SK-N-SH treated with all-trans-retinoic acid at 6 μM for 48 hours (cell line): ENCODE results near the gene SYCN.
A peak's percentile ranks its signal among the peaks of the same experiment; 100 is the strongest.

Experiments used
- ATAC-seq: fragments of 200-7000 bp; cut with Tn5 transposase; 3 replicates; pipeline ENCODE4 v1.9.1; 2020; ENCODE audit warnings: mild to moderate bottlenecking, moderate library complexity
- ARNTL ChIP-seq: fragments of 450-650 bp; formaldehyde crosslinking; IDR thresholded peaks from 2 replicates; pipeline ENCODE4 v1.5.0; 2020; ENCODE audit warnings: low read depth, mild to moderate bottlenecking, moderate library complexity, borderline replicate concordance
- BACH2 ChIP-seq: fragments of 250-450 bp; sonication (Bioruptor Pico); IDR thresholded peaks from 2 replicates; pipeline ENCODE4 v1.9.0; 2021; ENCODE audit warnings: mild to moderate bottlenecking, borderline replicate concordance
- CREB5 ChIP-seq: fragments of 250-450 bp; sonication (Bioruptor Pico); IDR thresholded peaks from 2 replicates; pipeline ENCODE4 v1.5.1; 2020; ENCODE audit warnings: low read depth, mild to moderate bottlenecking, moderate library complexity
- CSDC2 ChIP-seq: fragments of 250-450 bp; sonication (Bioruptor Pico); IDR thresholded peaks from 2 replicates; pipeline ENCODE4 v1.5.0; 2020; ENCODE audit warnings: mild to moderate bottlenecking, moderate library complexity
- CSRNP3 ChIP-seq: fragments of 250-450 bp; sonication (Bioruptor Pico); IDR thresholded peaks from 2 replicates; pipeline ENCODE4 v1.5.1; 2021; ENCODE audit warnings: mild to moderate bottlenecking, moderate library complexity
- ESRRG ChIP-seq: fragments of 250-450 bp; sonication (Bioruptor Pico); IDR thresholded peaks from 2 replicates; pipeline ENCODE4 v1.6.1; 2021; ENCODE audit warnings: mild to moderate bottlenecking
- GLIS3 ChIP-seq: fragments of 250-450 bp; sonication (Bioruptor Pico); IDR thresholded peaks from 2 replicates; pipeline ENCODE4 v1.5.0; 2020; ENCODE audit warnings: mild to moderate bottlenecking, moderate library complexity
- ISL1 ChIP-seq: fragments of 250-450 bp; sonication (Bioruptor Pico); IDR thresholded peaks from 2 replicates; pipeline ENCODE4 v2.1.2; 2022; ENCODE audit warnings: mild to moderate bottlenecking, moderate library complexity
- OSR1 ChIP-seq: fragments of 250-450 bp; sonication (Bioruptor Pico); IDR thresholded peaks from 2 replicates; pipeline ENCODE4 v1.8.0; 2022; ENCODE audit warnings: moderate library complexity, mild to moderate bottlenecking, inconsistent platforms
- POU6F1 ChIP-seq: fragments of 250-450 bp; sonication (Bioruptor Pico); IDR thresholded peaks from 2 replicates; pipeline ENCODE4 v1.8.0; 2021; ENCODE audit warnings: low read depth, mild to moderate bottlenecking, moderate library complexity, borderline replicate concordance
- PPARA ChIP-seq: fragments of 250-450 bp; sonication (Bioruptor Pico); IDR thresholded peaks from 2 replicates; pipeline ENCODE4 v1.5.0; 2020; ENCODE audit warnings: mild to moderate bottlenecking, borderline replicate concordance
- SNAI2 ChIP-seq: fragments of 250-450 bp; sonication (Bioruptor Pico); IDR thresholded peaks from 2 replicates; pipeline ENCODE4 v1.5.0; 2020; ENCODE audit warnings: mild to moderate bottlenecking, moderate library complexity
- TCF4 ChIP-seq: fragments of 250-450 bp; sonication (Bioruptor Pico); IDR thresholded peaks from 2 replicates; pipeline ENCODE4 v1.8.0; 2021; ENCODE audit warnings: mild to moderate bottlenecking, moderate library complexity, borderline replicate concordance
- TOX ChIP-seq: fragments of 250-450 bp; sonication (Bioruptor Pico); IDR thresholded peaks from 2 replicates; pipeline ENCODE4 v1.8.0; 2021; ENCODE audit warnings: mild to moderate bottlenecking, moderate library complexity, borderline replicate concordance
- ZC3H10 ChIP-seq: fragments of 250-450 bp; sonication (Bioruptor Pico); IDR thresholded peaks from 2 replicates; pipeline ENCODE4 v1.5.1; 2021; ENCODE audit warnings: mild to moderate bottlenecking, moderate library complexity
- ZFP3 ChIP-seq: fragments of 250-450 bp; sonication (Bioruptor Pico); IDR thresholded peaks from 2 replicates; pipeline ENCODE4 v1.5.0; 2020; ENCODE audit warnings: mild to moderate bottlenecking, moderate library complexity
- ZFP30 ChIP-seq: fragments of 450-650 bp; formaldehyde crosslinking; IDR thresholded peaks from 2 replicates; pipeline ENCODE4 v1.5.0; 2022; ENCODE audit warnings: mild to moderate bottlenecking, moderate library complexity
- ZNF565 ChIP-seq: fragments of 450-650 bp; formaldehyde crosslinking; conservative IDR thresholded peaks from 2 replicates; pipeline ENCODE4 v1.5.0; 2020; ENCODE audit warnings: low read depth, mild to moderate bottlenecking, moderate library complexity
- ZNF70 ChIP-seq: fragments of 450-650 bp; formaldehyde crosslinking; IDR thresholded peaks from 2 replicates; pipeline ENCODE4 v1.5.0; 2020; ENCODE audit warnings: mild to moderate bottlenecking, moderate library complexity
- TF ChIP-seq, protein P1 (sequence below): fragments of 250-450 bp; sonication (Bioruptor Pico); IDR thresholded peaks from 2 replicates; pipeline ENCODE4 v1.5.0; 2020; ENCODE audit warnings: mild to moderate bottlenecking, moderate library complexity
- TF ChIP-seq, protein P2 (sequence below): fragments of 250-450 bp; sonication (Bioruptor Pico); IDR thresholded peaks from 2 replicates; pipeline ENCODE4 v1.8.0; 2020; ENCODE audit warnings: mild to moderate bottlenecking, moderate library complexity, borderline replicate concordance

The SYCN gene

DNA sequence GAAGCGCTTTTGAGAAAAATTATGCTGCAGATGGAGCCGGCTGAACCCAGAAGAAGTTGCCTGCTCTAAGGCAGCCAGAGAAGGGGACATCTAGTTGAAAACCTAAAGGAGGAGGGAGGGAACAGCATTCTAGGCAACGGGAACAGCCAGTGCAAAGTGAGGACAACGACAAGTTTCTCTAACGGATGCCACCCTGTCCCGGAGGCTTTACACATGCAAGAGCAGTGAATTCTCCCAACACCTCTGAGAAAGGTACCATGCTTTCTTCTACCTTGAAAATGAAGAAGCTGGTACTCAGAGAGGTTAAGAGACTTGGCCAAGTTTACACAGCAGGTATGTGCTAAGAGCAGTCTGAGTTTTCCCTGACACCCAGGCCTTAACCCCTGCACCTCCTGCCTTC, 34.9 kb upstream of the SYCN start:
- no peak for ATAC-seq
- TF ChIP-seq ZFP3 (CRISPR knock-in tag), result no peak
- no peak for TF ChIP-seq ISL1 (CRISPR knock-in tag)
- no peak for TF ChIP-seq ZNF565 (CRISPR knock-in tag)
- TF ChIP-seq CSRNP3 (CRISPR knock-in tag), result no peak
- no peak for TF ChIP-seq SNAI2 (CRISPR knock-in tag)
- TF ChIP-seq TOX (CRISPR knock-in tag), result no peak
- TF ChIP-seq PPARA (CRISPR knock-in tag), result no peak
- no peak for TF ChIP-seq OSR1 (CRISPR knock-in tag)
- no peak for TF ChIP-seq GLIS3 (CRISPR knock-in tag)
- TF ChIP-seq BACH2 (CRISPR knock-in tag), result no peak
- no peak for TF ChIP-seq CSDC2 (CRISPR knock-in tag)
- no peak for TF ChIP-seq CREB5 (CRISPR knock-in tag)
- TF ChIP-seq TCF4, result no peak
- TF ChIP-seq ZC3H10 (CRISPR knock-in tag), result no peak
- no peak for TF ChIP-seq ZNF70
- TF ChIP-seq, all 23 proteins: peak for 0

DNA sequence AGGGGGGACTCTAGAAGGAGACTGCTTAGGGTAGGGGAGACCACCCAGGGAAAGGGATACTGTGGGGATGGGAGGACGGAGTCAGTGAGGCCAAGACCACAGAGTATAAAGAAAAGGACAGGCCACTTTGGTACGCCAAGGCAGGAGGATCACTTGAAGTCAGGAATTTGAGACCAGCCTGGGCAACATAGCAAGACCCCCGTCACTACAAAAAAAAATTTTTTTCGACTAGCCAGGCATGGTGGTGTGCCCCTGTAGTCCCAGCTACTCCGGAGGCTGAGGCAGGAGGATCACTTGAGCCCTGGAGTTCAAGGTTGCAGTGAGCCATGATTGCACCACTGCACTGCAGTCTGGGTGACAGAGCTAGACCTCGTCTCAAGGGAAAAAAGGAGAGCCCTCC, 34.1 kb upstream of the SYCN start:
- no peak for ATAC-seq
- TF ChIP-seq ESRRG (CRISPR knock-in tag), result no peak
- TF ChIP-seq BACH2 (CRISPR knock-in tag), result no peak
- TF ChIP-seq, protein P1, sequence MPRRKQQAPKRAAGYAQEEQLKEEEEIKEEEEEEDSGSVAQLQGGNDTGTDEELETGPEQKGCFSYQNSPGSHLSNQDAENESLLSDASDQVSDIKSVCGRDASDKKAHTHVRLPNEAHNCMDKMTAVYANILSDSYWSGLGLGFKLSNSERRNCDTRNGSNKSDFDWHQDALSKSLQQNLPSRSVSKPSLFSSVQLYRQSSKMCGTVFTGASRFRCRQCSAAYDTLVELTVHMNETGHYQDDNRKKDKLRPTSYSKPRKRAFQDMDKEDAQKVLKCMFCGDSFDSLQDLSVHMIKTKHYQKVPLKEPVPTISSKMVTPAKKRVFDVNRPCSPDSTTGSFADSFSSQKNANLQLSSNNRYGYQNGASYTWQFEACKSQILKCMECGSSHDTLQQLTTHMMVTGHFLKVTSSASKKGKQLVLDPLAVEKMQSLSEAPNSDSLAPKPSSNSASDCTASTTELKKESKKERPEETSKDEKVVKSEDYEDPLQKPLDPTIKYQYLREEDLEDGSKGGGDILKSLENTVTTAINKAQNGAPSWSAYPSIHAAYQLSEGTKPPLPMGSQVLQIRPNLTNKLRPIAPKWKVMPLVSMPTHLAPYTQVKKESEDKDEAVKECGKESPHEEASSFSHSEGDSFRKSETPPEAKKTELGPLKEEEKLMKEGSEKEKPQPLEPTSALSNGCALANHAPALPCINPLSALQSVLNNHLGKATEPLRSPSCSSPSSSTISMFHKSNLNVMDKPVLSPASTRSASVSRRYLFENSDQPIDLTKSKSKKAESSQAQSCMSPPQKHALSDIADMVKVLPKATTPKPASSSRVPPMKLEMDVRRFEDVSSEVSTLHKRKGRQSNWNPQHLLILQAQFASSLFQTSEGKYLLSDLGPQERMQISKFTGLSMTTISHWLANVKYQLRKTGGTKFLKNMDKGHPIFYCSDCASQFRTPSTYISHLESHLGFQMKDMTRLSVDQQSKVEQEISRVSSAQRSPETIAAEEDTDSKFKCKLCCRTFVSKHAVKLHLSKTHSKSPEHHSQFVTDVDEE (CRISPR knock-in tag), result no peak
- no peak for TF ChIP-seq CREB5 (CRISPR knock-in tag)
- TF ChIP-seq ZNF565 (CRISPR knock-in tag), result no peak
- no peak for TF ChIP-seq ZC3H10 (CRISPR knock-in tag)

GRCh38 chr19:39237200-39238184, 33.4 kb upstream of the SYCN start:
- peak; percentile 51; the same call in 2 of the 3 replicates for ATAC-seq
- TF ChIP-seq ISL1 (CRISPR knock-in tag), result no peak
- no peak for TF ChIP-seq POU6F1 (CRISPR knock-in tag)
- no peak for TF ChIP-seq ARNTL (CRISPR knock-in tag)
- TF ChIP-seq BACH2 (CRISPR knock-in tag), result no peak
- TF ChIP-seq, protein P2, sequence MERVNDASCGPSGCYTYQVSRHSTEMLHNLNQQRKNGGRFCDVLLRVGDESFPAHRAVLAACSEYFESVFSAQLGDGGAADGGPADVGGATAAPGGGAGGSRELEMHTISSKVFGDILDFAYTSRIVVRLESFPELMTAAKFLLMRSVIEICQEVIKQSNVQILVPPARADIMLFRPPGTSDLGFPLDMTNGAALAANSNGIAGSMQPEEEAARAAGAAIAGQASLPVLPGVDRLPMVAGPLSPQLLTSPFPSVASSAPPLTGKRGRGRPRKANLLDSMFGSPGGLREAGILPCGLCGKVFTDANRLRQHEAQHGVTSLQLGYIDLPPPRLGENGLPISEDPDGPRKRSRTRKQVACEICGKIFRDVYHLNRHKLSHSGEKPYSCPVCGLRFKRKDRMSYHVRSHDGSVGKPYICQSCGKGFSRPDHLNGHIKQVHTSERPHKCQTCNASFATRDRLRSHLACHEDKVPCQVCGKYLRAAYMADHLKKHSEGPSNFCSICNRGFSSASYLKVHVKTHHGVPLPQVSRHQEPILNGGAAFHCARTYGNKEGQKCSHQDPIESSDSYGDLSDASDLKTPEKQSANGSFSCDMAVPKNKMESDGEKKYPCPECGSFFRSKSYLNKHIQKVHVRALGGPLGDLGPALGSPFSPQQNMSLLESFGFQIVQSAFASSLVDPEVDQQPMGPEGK (CRISPR knock-in tag), result no peak
- no peak for TF ChIP-seq OSR1 (CRISPR knock-in tag)
- no peak for TF ChIP-seq SNAI2 (CRISPR knock-in tag)
- TF ChIP-seq ZC3H10 (CRISPR knock-in tag), result no peak
- no peak for TF ChIP-seq PPARA (CRISPR knock-in tag)
- TF ChIP-seq ZFP30, result no peak
- no peak for TF ChIP-seq ZFP3 (CRISPR knock-in tag)
- no peak for TF ChIP-seq CSRNP3 (CRISPR knock-in tag)
- TF ChIP-seq, all 23 proteins: peak for 0
